CD8-positive, alpha-beta memory T cell (primary cell): ENCODE measurements around the gene CDK14. TPM values are rescaled to one million over a fixed set of nuclear protein-coding genes. Genes with fewer than 3 reads are reported as not detected.

Experiments used
- CTCF ChIA-PET: fragments of 350-600 bp; sonication (Branson Sonifier 250); formaldehyde crosslinking; loops from one replicate; lab custom pipeline; 2021; ENCODE audit warnings: antibody characterized with exemption; lab: Charles Lee
- POLR2A ChIA-PET: fragments of 350-600 bp; sonication (Branson Sonifier 250); formaldehyde crosslinking; loops from one replicate; lab custom pipeline; 2021; ENCODE audit warnings: antibody characterized with exemption; lab: Charles Lee
- DNase-seq, 5 donors: peaks; one replicate each; pipeline versions ENCODE4 v3.0.0 to v3.0.0-alpha.2; 2020 to 2022; ENCODE audit warnings: mixed read lengths in 1 of 5
- H3K27ac ChIP-seq: one replicate; pipeline ENCODE4 v1.7.0; 2013; ENCODE audit warnings: low read depth, mild to moderate bottlenecking, low read length, moderate library complexity
- H3K27me3 ChIP-seq: 2 replicates; pipeline ENCODE4 v1.7.0; 2013; ENCODE audit warnings: low read length, mild to moderate bottlenecking; ENCODE audit not compliant: insufficient read depth, poor library complexity, severe bottlenecking
- H3K36me3 ChIP-seq: 2 replicates; pipeline ENCODE4 v1.7.0; 2013; ENCODE audit warnings: mild to moderate bottlenecking, low read length, moderate library complexity; ENCODE audit not compliant: insufficient read depth
- H3K4me1 ChIP-seq: 2 replicates; pipeline ENCODE4 v1.7.0; 2013; ENCODE audit warnings: mild to moderate bottlenecking, low read length, moderate library complexity; ENCODE audit not compliant: insufficient read depth
- H3K4me3 ChIP-seq: 2 replicates; pipeline ENCODE4 v1.7.0; 2013; ENCODE audit warnings: mild to moderate bottlenecking, low read length
- H3K9me3 ChIP-seq: 2 replicates; pipeline ENCODE4 v1.7.0; 2013; ENCODE audit warnings: mild to moderate bottlenecking, low read length
- H3K27ac Mint-ChIP-seq, 8 donors: one replicate each; pipeline ENCODE4 v1.8.0; 2020 to 2021; ENCODE audit warnings: mixed read lengths in 8 of 8, mild to moderate bottlenecking in 6 of 8, inconsistent platforms in 3 of 8, moderate library complexity in 3 of 8
- H3K27me3 Mint-ChIP-seq, 2 donors: one replicate each; pipeline ENCODE4 v1.8.0; 2020 to 2021; ENCODE audit warnings: mixed read lengths in 2 of 2, mild to moderate bottlenecking in 1 of 2, moderate library complexity in 1 of 2
- H3K36me3 Mint-ChIP-seq, 3 donors: one replicate each; pipeline ENCODE4 v1.8.0; 2020 to 2021; ENCODE audit warnings: mixed read lengths in 3 of 3, inconsistent platforms in 1 of 3, mild to moderate bottlenecking in 1 of 3
- H3K4me1 Mint-ChIP-seq, 3 donors: one replicate each; pipeline ENCODE4 v1.8.0; 2020 to 2021; ENCODE audit warnings: mixed read lengths in 3 of 3, inconsistent platforms in 1 of 3, mild to moderate bottlenecking in 1 of 3
- H3K4me3 Mint-ChIP-seq, 7 donors: one replicate each; pipeline ENCODE4 v1.8.0; 2020 to 2021; ENCODE audit warnings: mixed read lengths in 7 of 7, mild to moderate bottlenecking in 6 of 7, moderate library complexity in 4 of 7, inconsistent platforms in 2 of 7
- H3K9me3 Mint-ChIP-seq, 5 donors: one replicate each; pipeline ENCODE4 v1.8.0; 2020 to 2022; ENCODE audit warnings: mixed read lengths in 5 of 5, mild to moderate bottlenecking in 3 of 5, moderate library complexity in 2 of 5, inconsistent platforms in 1 of 5
- polyA plus RNA-seq: library from polyadenylated mRNA; unstranded; fragments of 300-500 nt; fragmentation: Illumina TruSeq; gene quantifications from one replicate; pipeline ENCODE4 v1.2.3, GENCODE V29; 2021
- total RNA-seq, 2 experiments: library from RNA; stranded (reverse); gene quantifications; one replicate each; pipeline ENCODE4 v1.2.3, GENCODE V29; 2021

CDK14 gene
- total and polyA plus RNA-seq, 3 experiments from 2014 or later, result 0.05 to 0.20 TPM; not detected in 1

DNA sequence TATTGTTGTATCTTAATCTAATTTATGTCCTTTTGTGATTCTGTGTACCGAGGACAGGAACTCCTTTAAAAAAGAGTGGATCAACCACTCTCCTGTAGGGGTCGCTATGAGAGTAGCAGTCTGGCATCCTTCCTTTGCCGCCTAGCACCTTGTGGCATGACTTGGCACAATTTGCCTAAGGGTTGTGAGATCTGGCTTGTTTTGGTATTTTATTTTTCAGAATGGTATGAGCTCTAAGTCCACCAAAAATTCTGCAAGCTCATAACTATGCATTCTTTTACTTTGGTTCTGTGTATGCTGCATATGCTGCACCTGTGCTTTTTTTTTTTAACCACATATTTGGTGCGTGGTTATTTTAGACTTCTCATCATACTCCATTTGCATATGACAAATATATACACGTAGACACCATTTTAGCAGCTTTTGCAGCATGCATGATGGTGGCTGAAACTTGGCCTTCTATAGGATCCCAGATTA, 112.8 kb downstream of the CDK14 start:
- Mint-ChIP-seq H3K4me1 (no peaks in the 10 kb centered on the region), H3K27me3 (peaks cover 0 to 1% of the 10 kb centered on the region in 2 donors), H3K27ac (no peak overlapping the region), H3K9me3 (peaks cover 0 to 4% (median 0%) of the 10 kb centered on the region in 5 donors), H3K4me3 (no peak overlapping the region), H3K36me3 (no peaks in the 10 kb centered on the region)
- no peak overlapping the region for H3K4me3 ChIP-seq
- H3K9me3 ChIP-seq, result no peaks in the 10 kb centered on the region
- H3K27me3 ChIP-seq, result no peaks in the 10 kb centered on the region
- POLR2A ChIA-PET, result no interaction called here
- CTCF ChIA-PET, result no interaction called here
- no peaks in the 10 kb centered on the region for H3K4me1 ChIP-seq
- no peaks in the 10 kb centered on the region for H3K36me3 ChIP-seq
- DNase-seq, result no peak
- H3K27ac ChIP-seq, result no peak overlapping the region

DNA sequence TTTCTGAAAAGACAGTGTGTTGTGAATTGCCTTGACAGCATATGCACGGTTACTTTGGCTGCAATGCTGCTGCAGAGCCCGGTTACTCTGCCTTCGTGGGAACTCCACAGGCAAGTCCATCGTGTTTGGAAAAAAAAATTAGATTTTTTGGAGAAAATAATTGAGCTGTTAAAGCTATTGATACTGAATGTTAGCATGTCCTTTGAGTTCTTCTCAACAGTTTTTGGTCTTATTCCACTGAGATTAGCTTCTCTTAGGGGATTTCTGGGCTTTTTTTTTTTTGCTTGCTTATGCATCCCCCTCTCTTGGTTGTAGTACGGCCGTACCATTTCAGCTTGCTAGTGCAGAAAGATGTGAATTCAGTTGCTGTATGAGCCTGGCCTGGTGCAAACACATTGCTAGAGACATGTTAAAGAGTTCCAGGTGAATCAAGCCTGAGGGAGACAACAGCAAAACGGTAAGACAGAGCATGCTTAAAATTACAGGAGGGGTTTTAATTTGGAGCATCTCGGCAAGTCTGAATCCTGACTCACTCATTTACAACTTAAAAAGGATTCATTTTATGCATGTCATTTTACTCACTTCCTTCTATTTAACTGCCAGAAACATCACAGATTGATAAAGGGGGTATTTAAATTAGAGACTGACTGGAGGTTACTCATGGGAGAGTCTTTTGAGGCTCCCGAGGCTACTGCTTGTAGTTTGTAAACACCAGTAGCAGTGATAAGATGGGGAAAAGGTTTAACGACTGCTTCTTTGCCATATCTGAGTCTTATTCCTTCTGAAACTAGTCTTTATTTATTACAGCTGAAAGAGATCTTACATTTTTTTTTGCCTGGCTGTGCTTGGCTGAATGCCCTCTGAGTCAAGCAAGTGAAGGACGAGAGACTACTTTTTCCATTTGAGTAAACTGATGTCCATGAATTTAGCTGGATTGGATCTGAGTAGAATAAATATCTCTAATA, 113.7 kb downstream of the CDK14 start:
- peaks cover 0 to 4% (median 0%) of the 10 kb centered on the region in 5 donors for H3K9me3 Mint-ChIP-seq
- no peak for DNase-seq
- peaks cover 0 to 1% of the 10 kb centered on the region in 2 donors for H3K27me3 Mint-ChIP-seq
- no peaks in the 10 kb centered on the region for H3K4me1 Mint-ChIP-seq
- no peak overlapping the region for H3K27ac ChIP-seq
- H3K9me3 ChIP-seq, result no peaks in the 10 kb centered on the region
- H3K27ac Mint-ChIP-seq, result peak overlapping the region in 2 of 8 donors; percentile 50 to 72
- H3K4me3 ChIP-seq, result no peak overlapping the region
- CTCF ChIA-PET, result no interaction called here
- H3K36me3 ChIP-seq, result no peaks in the 10 kb centered on the region
- no peaks in the 10 kb centered on the region for H3K4me1 ChIP-seq
- no peaks in the 10 kb centered on the region for H3K36me3 Mint-ChIP-seq
- H3K4me3 Mint-ChIP-seq, result no peak overlapping the region
- H3K27me3 ChIP-seq, result no peaks in the 10 kb centered on the region
- POLR2A ChIA-PET, result no interaction called here

DNA sequence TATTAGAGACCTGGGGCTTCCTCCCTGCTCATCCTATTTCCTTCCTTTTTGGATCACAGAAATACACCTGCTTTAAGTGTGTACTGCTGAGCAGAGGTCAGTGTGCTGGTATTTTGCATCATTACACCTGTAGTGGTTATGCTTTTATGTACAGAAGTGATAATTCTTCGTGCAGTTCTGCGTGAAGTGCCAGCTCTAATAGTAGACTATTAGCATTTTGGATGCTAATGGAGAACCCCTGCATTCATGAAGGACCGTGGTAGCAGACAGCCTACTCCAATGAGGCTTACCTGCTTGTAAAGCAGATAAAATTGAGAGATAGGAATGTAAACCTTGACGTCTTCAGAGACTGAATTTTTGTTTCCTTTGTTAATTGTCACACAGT, 114.3 kb downstream of the CDK14 start:
- DNase-seq, result no peak
- Mint-ChIP-seq H3K9me3 (peaks cover 0 to 4% (median 0%) of the 10 kb centered on the region in 5 donors), H3K4me1 (no peaks in the 10 kb centered on the region), H3K36me3 (no peaks in the 10 kb centered on the region), H3K4me3 (no peak overlapping the region), H3K27ac (no peak overlapping the region), H3K27me3 (peaks cover 0 to 1% of the 10 kb centered on the region in 2 donors)
- POLR2A ChIA-PET, result no interaction called here
- no peak overlapping the region for H3K4me3 ChIP-seq
- H3K4me1 ChIP-seq, result no peaks in the 10 kb centered on the region
- CTCF ChIA-PET, result no interaction called here
- no peaks in the 10 kb centered on the region for H3K27me3 ChIP-seq
- no peak overlapping the region for H3K27ac ChIP-seq
- no peaks in the 10 kb centered on the region for H3K9me3 ChIP-seq
- H3K36me3 ChIP-seq, result no peaks in the 10 kb centered on the region

DNA sequence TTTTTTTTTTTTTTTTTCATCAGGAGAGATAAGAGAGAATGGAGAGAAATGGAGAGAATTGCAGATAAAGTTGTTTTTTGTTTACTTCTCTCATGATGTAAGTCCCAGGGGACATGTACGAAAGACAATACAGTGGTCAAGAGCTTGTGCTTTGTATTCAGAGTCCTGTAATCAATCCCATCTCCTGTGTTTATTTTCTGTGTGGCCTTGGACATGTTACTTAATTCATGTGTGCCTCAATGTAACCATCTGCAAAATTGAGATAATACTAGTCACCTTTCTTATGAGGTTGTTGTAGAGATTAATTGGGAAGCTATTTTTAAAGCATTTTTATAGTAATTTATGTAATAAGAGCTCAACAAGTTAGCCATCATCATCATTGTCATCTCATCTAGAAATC, 117.5 kb downstream of the CDK14 start:
- ChIA-PET POLR2A (no interaction called here), CTCF (no interaction called here)
- no peak for DNase-seq

DNA sequence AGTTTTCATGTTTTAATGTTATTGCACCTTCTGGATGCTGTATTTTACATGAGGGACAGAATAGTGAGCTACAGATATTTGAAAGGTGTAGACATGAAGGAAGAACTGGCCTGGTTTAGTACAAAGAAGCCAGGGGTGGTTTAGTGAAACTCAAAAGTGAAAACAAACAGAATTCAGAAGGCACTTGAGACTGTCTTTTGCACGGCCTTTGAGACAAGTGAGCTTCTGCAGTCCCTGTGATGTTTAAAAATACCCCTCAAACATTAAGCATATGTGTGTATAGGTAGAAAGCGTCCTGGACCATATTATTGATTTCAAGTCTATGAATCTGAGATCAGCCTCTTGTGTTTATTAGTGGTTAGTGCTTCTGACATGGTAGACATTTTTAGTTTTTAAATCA, 118.9 kb downstream of the CDK14 start:
- H3K9me3 ChIP-seq, result no peaks in the 10 kb centered on the region
- no peaks in the 10 kb centered on the region for H3K4me1 Mint-ChIP-seq
- no peaks in the 10 kb centered on the region for H3K36me3 ChIP-seq
- H3K27me3 ChIP-seq, result no peaks in the 10 kb centered on the region
- H3K4me3 Mint-ChIP-seq, result no peak overlapping the region
- CTCF ChIA-PET, result no interaction called here
- H3K9me3 Mint-ChIP-seq, result peaks cover 0 to 1% (median 0%) of the 10 kb centered on the region in 5 donors
- no peak for DNase-seq
- H3K4me3 ChIP-seq, result no peak overlapping the region
- no peaks in the 10 kb centered on the region for H3K27me3 Mint-ChIP-seq
- no peak overlapping the region for H3K27ac Mint-ChIP-seq
- H3K27ac ChIP-seq, result no peak overlapping the region
- H3K4me1 ChIP-seq, result no peaks in the 10 kb centered on the region
- no peaks in the 10 kb centered on the region for H3K36me3 Mint-ChIP-seq
- POLR2A ChIA-PET, result no interaction called here

More for the DNA sequence above, 117.5 kb downstream of the CDK14 start:
- Mint-ChIP-seq H3K4me3 (no peak overlapping the region), H3K27ac (no peak overlapping the region), H3K4me1 (no peaks in the 10 kb centered on the region), H3K9me3 (peaks cover 0 to 3% (median 0%) of the 10 kb centered on the region in 5 donors), H3K36me3 (no peaks in the 10 kb centered on the region), H3K27me3 (no peaks in the 10 kb centered on the region)
- H3K4me1 ChIP-seq, result no peaks in the 10 kb centered on the region
- H3K9me3 ChIP-seq, result no peaks in the 10 kb centered on the region
- H3K27ac ChIP-seq, result no peak overlapping the region
- no peaks in the 10 kb centered on the region for H3K36me3 ChIP-seq
- H3K27me3 ChIP-seq, result no peaks in the 10 kb centered on the region
- H3K4me3 ChIP-seq, result no peak overlapping the region

DNA sequence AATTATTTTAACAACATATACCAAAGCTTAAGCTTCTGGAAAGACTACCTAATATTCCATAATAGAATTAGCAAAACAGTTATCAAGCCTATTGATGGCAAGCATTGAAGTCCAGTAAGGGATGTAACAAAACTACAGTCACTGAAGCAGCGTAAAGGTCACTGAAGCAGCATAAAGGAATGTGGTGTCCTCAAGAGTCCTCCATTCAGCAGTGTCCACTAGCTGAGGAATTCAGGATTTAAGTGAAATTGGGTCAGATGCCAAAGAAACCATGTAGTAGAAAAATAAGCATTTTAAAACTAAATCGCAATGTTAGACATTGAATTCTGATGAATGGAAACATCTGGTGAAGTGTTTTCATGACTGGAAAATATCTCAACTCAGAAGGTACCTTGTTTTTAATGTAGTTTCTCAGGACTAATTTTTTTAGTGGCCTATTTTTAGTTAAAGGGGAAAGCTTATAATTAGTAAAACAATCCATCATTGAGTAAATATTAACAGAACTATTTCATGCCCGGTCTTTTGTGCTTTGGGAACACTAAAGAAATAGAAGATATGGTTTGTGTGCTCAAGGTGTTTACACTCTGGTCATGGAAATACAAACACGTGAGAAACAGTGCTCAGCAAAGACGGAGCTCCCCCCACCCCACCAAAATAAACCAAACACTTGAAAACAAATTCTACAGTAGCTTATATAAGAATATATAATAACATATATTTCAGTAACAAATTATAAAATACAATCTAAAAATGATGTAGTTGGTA, 121.4 kb downstream of the CDK14 start:
- Histone ChIP-seq H3K9me3 (no peaks in the 10 kb centered on the region), H3K36me3 (no peaks in the 10 kb centered on the region), H3K4me1 (no peaks in the 10 kb centered on the region), H3K27ac (no peak overlapping the region), H3K4me3 (no peak overlapping the region), H3K27me3 (no peaks in the 10 kb centered on the region)
- H3K4me3 Mint-ChIP-seq, result no peak overlapping the region
- H3K36me3 Mint-ChIP-seq, result no peaks in the 10 kb centered on the region
- ChIA-PET CTCF (no interaction called here), POLR2A (no interaction called here)
- no peak for DNase-seq
- no peaks in the 10 kb centered on the region for H3K27me3 Mint-ChIP-seq
- H3K9me3 Mint-ChIP-seq, result no peaks in the 10 kb centered on the region
- H3K4me1 Mint-ChIP-seq, result no peaks in the 10 kb centered on the region
- no peak overlapping the region for H3K27ac Mint-ChIP-seq

DNA sequence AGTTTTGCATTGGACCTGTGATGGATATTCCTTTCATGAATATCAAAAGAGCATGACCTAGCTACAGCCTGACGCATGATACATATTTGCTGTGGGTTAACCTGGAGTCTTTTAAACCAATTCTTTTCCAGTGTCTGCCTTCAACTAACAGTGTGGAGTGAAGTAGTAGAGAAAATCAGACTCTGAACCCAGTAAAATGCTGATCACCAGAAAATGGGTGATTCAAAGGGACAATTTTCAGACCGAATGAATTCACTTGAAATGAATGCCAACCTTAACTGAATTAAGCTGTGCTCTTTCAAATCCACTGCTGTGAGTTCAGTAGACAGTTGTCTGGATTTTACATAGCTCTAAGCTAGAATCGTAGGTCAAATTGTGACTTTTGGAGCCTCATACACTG, 123.0 kb downstream of the CDK14 start:
- CTCF ChIA-PET, result no interaction called here
- no peaks in the 10 kb centered on the region for H3K4me1 ChIP-seq

More for the DNA sequence above, 123.0 kb downstream of the CDK14 start:
- no peaks in the 10 kb centered on the region for H3K4me1 Mint-ChIP-seq
- no peak overlapping the region for H3K27ac Mint-ChIP-seq
- Histone ChIP-seq H3K9me3 (no peaks in the 10 kb centered on the region), H3K27me3 (no peaks in the 10 kb centered on the region), H3K36me3 (no peaks in the 10 kb centered on the region), H3K27ac (no peak overlapping the region), H3K4me3 (no peak overlapping the region)
- no peak for DNase-seq
- H3K4me3 Mint-ChIP-seq, result no peak overlapping the region
- H3K36me3 Mint-ChIP-seq, result no peaks in the 10 kb centered on the region
- POLR2A ChIA-PET, result no interaction called here
- peaks cover 0 to 7% (median 0%) of the 10 kb centered on the region in 5 donors for H3K9me3 Mint-ChIP-seq
- no peaks in the 10 kb centered on the region for H3K27me3 Mint-ChIP-seq
